GM23338 (cell line): ENCODE measurements around the gene APP.

Source experiments
- CREB1 ChIP-seq: fragments of 250-450 bp; sonication (Bioruptor Pico); IDR thresholded peaks from 2 replicates; pipeline ENCODE4 v1.5.0; 2020; ENCODE audit warnings: low read depth, mild to moderate bottlenecking, moderate library complexity
- CTCF ChIP-seq, 2 experiments: fragments of 200-600 bp in 1 of 2; sonication (generic) in 1 of 2; conservative IDR thresholded peaks; 2 replicates each; pipeline versions ENCODE4 v1.5.1 to v1.6.1; 2016 to 2017; ENCODE audit warnings: antibody characterized with exemption in 2 of 2, low read depth in 2 of 2, mild to moderate bottlenecking in 2 of 2, moderate library complexity in 1 of 2
- ETS1 ChIP-seq: IDR thresholded peaks from 2 replicates; pipeline ENCODE4 v1.6.1; 2016; ENCODE audit warnings: antibody characterized with exemption
- EZH2 ChIP-seq: fragments of 200-600 bp; sonication (generic); IDR thresholded peaks from one replicate; pipeline ENCODE4 v1.8.0; 2017; ENCODE audit warnings: antibody characterized with exemption, mild to moderate bottlenecking, low read depth; ENCODE audit not compliant: unreplicated experiment
- EZH2phosphoT487 ChIP-seq: fragments of 200-600 bp; sonication (generic); IDR thresholded peaks from one replicate; pipeline ENCODE4 v1.8.1; 2018; ENCODE audit warnings: antibody characterized with exemption; ENCODE audit not compliant: unreplicated experiment
- JUNB ChIP-seq: IDR thresholded peaks from one replicate; pipeline ENCODE4 v1.6.1; 2016; ENCODE audit warnings: antibody characterized with exemption; ENCODE audit not compliant: unreplicated experiment
- NANOG ChIP-seq: IDR thresholded peaks from 2 replicates; pipeline ENCODE4 v1.6.1; 2016; ENCODE audit warnings: antibody characterized with exemption, borderline replicate concordance
- POLR2AphosphoS5 ChIP-seq: IDR thresholded peaks from 2 replicates; pipeline ENCODE4 v1.6.1; 2016; ENCODE audit warnings: antibody characterized with exemption, low read depth
- REST ChIP-seq: IDR thresholded peaks from one replicate; pipeline ENCODE4 v1.6.1; 2018; ENCODE audit warnings: antibody characterized with exemption; ENCODE audit not compliant: unreplicated experiment
- STAT1 ChIP-seq: IDR thresholded peaks from one replicate; pipeline ENCODE4 v1.6.1; 2016; ENCODE audit warnings: antibody characterized with exemption; ENCODE audit not compliant: unreplicated experiment
- ZNF114 ChIP-seq: fragments of 250-450 bp; sonication (Bioruptor Pico); IDR thresholded peaks from 2 replicates; pipeline ENCODE4 v1.5.0; 2020; ENCODE audit warnings: mild to moderate bottlenecking, moderate library complexity
- ZNF331 ChIP-seq: fragments of 250-450 bp; sonication (Bioruptor Pico); IDR thresholded peaks from 2 replicates; pipeline ENCODE4 v1.5.0; 2020; ENCODE audit warnings: low read depth, mild to moderate bottlenecking, moderate library complexity
- ZNF462 ChIP-seq: fragments of 250-450 bp; sonication (Bioruptor Pico); IDR thresholded peaks from 2 replicates; pipeline ENCODE4 v1.5.0; 2020; ENCODE audit warnings: mild to moderate bottlenecking, moderate library complexity

- no peak for TF ChIP-seq CTCF (conservative IDR thresholded peaks at IDR 0.05; ENCODE audit: low read depth in 2 of 2)
- TF ChIP-seq POLR2AphosphoS5 = no peak
- TF ChIP-seq ZNF462 = no peak
- TF ChIP-seq EZH2 = no peak
- TF ChIP-seq JUNB = no peak
- TF ChIP-seq REST = no peak
- TF ChIP-seq EZH2phosphoT487 = no peak
- no peak for TF ChIP-seq STAT1
- TF ChIP-seq CREB1 (CRISPR knock-in tag) = no peak
- no peak for TF ChIP-seq ZNF114 (CRISPR knock-in tag)
- TF ChIP-seq NANOG = no peak
- no peak for TF ChIP-seq ETS1
- no peak for TF ChIP-seq ZNF331 (CRISPR knock-in tag)
These were observed 35.0 kb downstream of the APP start for GRCh38 chr21:26135520-26135919.
